ENCODE data around the gene MED25.

DNA sequence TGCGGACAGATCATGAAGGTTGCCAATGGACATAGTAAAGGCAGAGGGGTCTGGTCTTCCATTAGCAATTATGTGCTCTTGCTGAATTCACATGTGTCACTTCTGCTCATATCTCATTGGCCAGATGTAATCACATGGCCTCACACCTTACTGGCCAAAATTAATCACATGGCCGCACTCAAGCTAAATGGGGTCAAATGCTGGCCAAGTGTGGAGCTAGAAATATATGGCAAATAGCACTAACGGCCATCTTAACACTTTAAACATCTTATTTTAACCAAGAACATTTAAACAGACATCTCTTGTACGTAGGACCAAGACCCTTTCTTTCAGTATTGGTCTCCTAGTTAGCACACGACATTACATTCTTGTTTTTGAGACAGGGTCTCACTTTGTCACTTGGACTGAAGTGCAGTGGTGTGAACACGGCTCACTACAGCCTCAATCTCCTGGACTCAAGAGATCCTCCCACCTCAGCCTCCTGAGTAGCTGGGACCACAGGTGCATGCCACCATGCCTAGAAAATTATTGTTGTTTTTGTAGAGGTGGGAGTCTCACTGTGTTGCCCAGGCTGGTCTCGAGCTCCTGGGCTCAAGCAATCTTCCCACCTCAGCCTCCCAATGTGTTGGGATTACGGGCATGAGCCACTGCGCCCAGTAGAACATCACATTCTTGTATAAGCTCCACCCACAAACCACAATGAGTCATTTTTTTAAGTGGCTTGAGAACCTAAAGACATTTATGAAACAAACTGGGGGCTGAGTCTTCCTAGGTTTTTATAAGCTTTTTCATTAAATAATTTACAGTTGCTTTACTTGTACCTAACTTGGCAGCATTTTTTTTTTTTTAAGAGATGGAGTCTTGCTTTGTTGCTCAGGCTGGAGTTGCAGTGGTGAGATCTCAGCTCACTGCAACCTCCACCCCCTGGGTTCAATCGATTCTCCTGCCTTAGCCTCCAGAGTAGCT lies 29.9 kb downstream of the MED25 start:
- TF ChIP-seq, protein P1, sequence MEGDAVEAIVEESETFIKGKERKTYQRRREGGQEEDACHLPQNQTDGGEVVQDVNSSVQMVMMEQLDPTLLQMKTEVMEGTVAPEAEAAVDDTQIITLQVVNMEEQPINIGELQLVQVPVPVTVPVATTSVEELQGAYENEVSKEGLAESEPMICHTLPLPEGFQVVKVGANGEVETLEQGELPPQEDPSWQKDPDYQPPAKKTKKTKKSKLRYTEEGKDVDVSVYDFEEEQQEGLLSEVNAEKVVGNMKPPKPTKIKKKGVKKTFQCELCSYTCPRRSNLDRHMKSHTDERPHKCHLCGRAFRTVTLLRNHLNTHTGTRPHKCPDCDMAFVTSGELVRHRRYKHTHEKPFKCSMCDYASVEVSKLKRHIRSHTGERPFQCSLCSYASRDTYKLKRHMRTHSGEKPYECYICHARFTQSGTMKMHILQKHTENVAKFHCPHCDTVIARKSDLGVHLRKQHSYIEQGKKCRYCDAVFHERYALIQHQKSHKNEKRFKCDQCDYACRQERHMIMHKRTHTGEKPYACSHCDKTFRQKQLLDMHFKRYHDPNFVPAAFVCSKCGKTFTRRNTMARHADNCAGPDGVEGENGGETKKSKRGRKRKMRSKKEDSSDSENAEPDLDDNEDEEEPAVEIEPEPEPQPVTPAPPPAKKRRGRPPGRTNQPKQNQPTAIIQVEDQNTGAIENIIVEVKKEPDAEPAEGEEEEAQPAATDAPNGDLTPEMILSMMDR (IDR thresholded peaks at IDR 0.05; ENCODE audit: poor library complexity), result no peak
- TF ChIP-seq EZH2 (IDR thresholded peaks at IDR 0.05; ENCODE audit: borderline replicate concordance), result no peak

Data from hepatocyte (in vitro differentiated cells).